SK-N-SH (cell line): Measurements from ENCODE around the gene FRAT2. TPM values are rescaled to one million over a fixed set of nuclear protein-coding genes. Genes with fewer than 3 reads are reported as not detected.

Experiments used
- CTCF ChIA-PET: fragments of 300-600, 350-600 bp; formaldehyde crosslinking; extraction: SDS; loops from one replicate; lab custom pipeline; 2021; lab: Yijun Ruan, JAX
- POLR2A ChIA-PET: fragments of 350-600 bp; sonication (Branson Sonifier 250); formaldehyde crosslinking; extraction: SDS; loops from one replicate; lab custom pipeline; 2020; ENCODE audit warnings: antibody characterized with exemption, inconsistent platforms; lab: Yijun Ruan, JAX
- DNase-seq: peaks from one replicate; pipeline ENCODE4 v3.0.0; 2012
- H2AFZ ChIP-seq: fragments of 200-600 bp; sonication (generic); 2 replicates; pipeline ENCODE4 v1.8.1; 2016; ENCODE audit warnings: antibody characterized with exemption, mild to moderate bottlenecking, low read depth
- H3F3A ChIP-seq: fragments of 200-600 bp; sonication (generic); replicated peaks from 2 replicates; pipeline ENCODE3; 2016; ENCODE audit warnings: antibody characterized with exemption, mild to moderate bottlenecking; ENCODE audit not compliant: insufficient read depth
- H3K27ac ChIP-seq, 2 experiments: fragments of 200-500 bp in 1 of 2; fragments of 200-600 bp in 1 of 2; sonication (Bioruptor generic) in 1 of 2; sonication (generic), shearing (Covaris generic) in 1 of 2; 2 replicates each; pipeline versions ENCODE4 v1.5.1 to v1.6.1; 2014 to 2016; ENCODE audit warnings: low read depth in 2 of 2, inconsistent platforms in 1 of 2, low read length in 1 of 2, mild to moderate bottlenecking in 1 of 2, mixed read lengths in 1 of 2
- H3K27me3 ChIP-seq: fragments of 200-600 bp; sonication (generic), shearing (Covaris generic); 2 replicates; pipeline ENCODE4 v1.6.1; 2016; ENCODE audit warnings: mixed run types; ENCODE audit not compliant: insufficient read depth
- H3K36me3 ChIP-seq, 2 experiments: fragments of 200-500 bp in 1 of 2; fragments of 200-600 bp in 1 of 2; sonication (Bioruptor generic) in 1 of 2; sonication (generic) in 1 of 2; replicated peaks in 1 of 2; 2 replicates each; pipeline versions ENCODE3 to v1.5.1; 2014 to 2016; ENCODE audit warnings: low read length in 1 of 2, mild to moderate bottlenecking in 1 of 2; ENCODE audit not compliant: insufficient read depth in 2 of 2, control insufficient read depth in 1 of 2
- H3K4me1 ChIP-seq, 2 experiments: fragments of 200-500 bp in 1 of 2; fragments of 200-600 bp in 1 of 2; sonication (Bioruptor generic) in 1 of 2; sonication (generic), shearing (Covaris generic) in 1 of 2; 2 replicates each; pipeline versions ENCODE4 v1.5.1 to v1.6.1; 2014 to 2016; ENCODE audit warnings: low read depth in 1 of 2, low read length in 1 of 2, mixed run types in 1 of 2; ENCODE audit not compliant: insufficient read depth in 2 of 2, control insufficient read depth in 1 of 2
- H3K4me2 ChIP-seq: fragments of 200-600 bp; sonication (generic), shearing (Covaris generic); 2 replicates; pipeline ENCODE4 v1.6.1; 2017; ENCODE audit warnings: mixed run types
- H3K4me3 ChIP-seq, 2 experiments: fragments of 200-500 bp in 1 of 2; fragments of 200-600 bp in 1 of 2; sonication (Bioruptor generic) in 1 of 2; sonication (generic), shearing (Covaris generic) in 1 of 2; 2 replicates each; pipeline versions ENCODE4 v1.5.1 to v1.8.1; 2014 to 2016; ENCODE audit warnings: low read depth in 2 of 2, inconsistent platforms in 1 of 2, low read length in 1 of 2, mild to moderate bottlenecking in 1 of 2, mixed read lengths in 1 of 2, moderate library complexity in 1 of 2
- H3K79me2 ChIP-seq: fragments of 200-600 bp; sonication (generic); 2 replicates; pipeline ENCODE4 v1.8.1; 2017; ENCODE audit warnings: mild to moderate bottlenecking; ENCODE audit not compliant: insufficient read depth
- H3K9ac ChIP-seq: fragments of 200-600 bp; sonication (generic); 2 replicates; pipeline ENCODE4 v1.6.1; 2017; ENCODE audit warnings: mixed run types
- H3K9me2 ChIP-seq: fragments of 200-600 bp; sonication (generic); 2 replicates; pipeline ENCODE4 v1.6.1; 2017; ENCODE audit warnings: mixed run types
- H3K9me3 ChIP-seq: fragments of 200-600 bp; sonication (generic); 2 replicates; pipeline ENCODE4 v1.6.1; 2017; ENCODE audit warnings: mixed run types, mild to moderate bottlenecking, moderate library complexity
- H4K20me1 ChIP-seq: fragments of 200-600 bp; sonication (generic); 2 replicates; pipeline ENCODE4 v1.6.1; 2017; ENCODE audit warnings: mild to moderate bottlenecking, mixed run types; ENCODE audit not compliant: insufficient read depth
- CHD2 ChIP-seq: fragments of 150-350 bp; IDR thresholded peaks from 2 replicates; pipeline ENCODE4 v1.6.1; 2018; ENCODE audit warnings: low read length; ENCODE audit not compliant: partially characterized antibody
- FOSL2 ChIP-seq: IDR thresholded peaks from 2 replicates; pipeline ENCODE4 v1.4.0; 2012; ENCODE audit warnings: low read depth, mild to moderate bottlenecking, moderate library complexity, borderline replicate concordance
- GATA2 ChIP-seq: sonication (generic); formaldehyde crosslinking; IDR thresholded peaks from 2 replicates; pipeline ENCODE4 v1.5.0; 2020; ENCODE audit warnings: mild to moderate bottlenecking, missing genetic modification reagents
- JUND ChIP-seq: IDR thresholded peaks from 2 replicates; pipeline ENCODE4 v1.4.0; 2012
- MEF2A ChIP-seq: IDR thresholded peaks from 2 replicates; pipeline ENCODE4 v1.4.0; 2012; ENCODE audit warnings: low read depth, borderline replicate concordance
- MXI1 ChIP-seq: IDR thresholded peaks from 2 replicates; pipeline ENCODE4 v1.6.1; 2012; ENCODE audit warnings: mild to moderate bottlenecking, low read depth, low read length, improper control_type of control experiment
- NFIC ChIP-seq: IDR thresholded peaks from 2 replicates; pipeline ENCODE4 v1.4.0; 2012; ENCODE audit warnings: borderline replicate concordance
- NRF1 ChIP-seq: IDR thresholded peaks from 2 replicates; pipeline ENCODE4 v1.6.1; 2012; ENCODE audit warnings: low read depth, mild to moderate bottlenecking, low read length
- RAD21 ChIP-seq: IDR thresholded peaks from 2 replicates; pipeline ENCODE4 v1.6.1; 2012; ENCODE audit warnings: mild to moderate bottlenecking, low read length
- TEAD4 ChIP-seq: IDR thresholded peaks from 2 replicates; pipeline ENCODE4 v1.4.0; 2012; ENCODE audit warnings: mild to moderate bottlenecking, borderline replicate concordance; ENCODE audit not compliant: insufficient read depth
- ZBTB33 ChIP-seq: IDR thresholded peaks from 2 replicates; pipeline ENCODE4 v1.4.0; 2012; ENCODE audit warnings: low read depth, borderline replicate concordance
- WGBS: methylation state at CpG from one replicate; pipeline ENCODE4 v1.1.6; 2017; ENCODE audit warnings: low lambda C conversion rate; 5-methylcytosine and 5-hydroxymethylcytosine counted together
- polyA plus RNA-seq, 3 experiments: library from polyadenylated mRNA; depleted of rRNA; stranded (reverse); fragments of >200 nt; gene quantifications; 2 replicates each; pipeline ENCODE4 v1.2.3, GENCODE V29; 2012
- TF ChIP-seq, protein P1 (sequence below): IDR thresholded peaks from 2 replicates; pipeline ENCODE4 v1.4.0; 2012; ENCODE audit warnings: low read depth
- TF ChIP-seq, protein P2 (sequence below): fragments of 150-350 bp; IDR thresholded peaks from 2 replicates; pipeline ENCODE4 v1.6.1; 2016; ENCODE audit warnings: mild to moderate bottlenecking, low read depth, low read length
- TF ChIP-seq, protein P3 (sequence below): IDR thresholded peaks from 2 replicates; pipeline ENCODE4 v1.6.1; 2012; ENCODE audit warnings: mild to moderate bottlenecking, low read depth, low read length, moderate library complexity

Gene FRAT2
- polyA plus RNA-seq, 1 of the 3 experiments (the other 2 are of a cell fraction), result 2.4 TPM

- H3K9me3 ChIP-seq, result no peaks in the 10 kb centered on the region
- WGBS, result 92% methylated on average over 4 of the region's 4 CpGs
- POLR2A ChIA-PET, result no interaction called here
These were observed 19.4 kb upstream of the FRAT2 start for GRCh38 chr10:97353945-97354344.

More at GRCh38 chr10:97353945-97354344, 19.4 kb upstream of the FRAT2 start:
- Histone ChIP-seq H3K27me3 (no peaks in the 10 kb centered on the region), H3K4me1 (peaks cover 0 to 12% of the 10 kb centered on the region in 2 experiments; a peak in 1 of 4 replicates), H3K9ac (no peak overlapping the region), H3F3A (peaks cover 4% of the 10 kb centered on the region), H3K9me2 (no peaks in the 10 kb centered on the region), H3K79me2 (no peaks in the 10 kb centered on the region), H2AFZ (no peak overlapping the region), H3K4me3 (no peak overlapping the region), H3K4me2 (no peak overlapping the region), H3K27ac (no peak overlapping the region), H4K20me1 (no peaks in the 10 kb centered on the region), H3K36me3 (peaks cover 17 to 33% of the 10 kb centered on the region in 2 experiments)
- DNase-seq, result no peak
- CTCF ChIA-PET, result interaction anchor here (3.4 kb wide), 1 partner anchor 75 kb away, joined by 21 read pairs; no protein-coding TSS in a partner anchor
- TF ChIP-seq ZBTB33, result no peak
- no peak for TF ChIP-seq MEF2A
- TF ChIP-seq, protein P1, sequence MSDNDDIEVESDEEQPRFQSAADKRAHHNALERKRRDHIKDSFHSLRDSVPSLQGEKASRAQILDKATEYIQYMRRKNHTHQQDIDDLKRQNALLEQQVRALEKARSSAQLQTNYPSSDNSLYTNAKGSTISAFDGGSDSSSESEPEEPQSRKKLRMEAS, result no peak
- TF ChIP-seq CHD2, result no peak
- no peak for TF ChIP-seq RAD21
- no peak for TF ChIP-seq GATA2 (CRISPR knock-in tag)
- TF ChIP-seq NRF1, result no peak
- TF ChIP-seq NFIC, result no peak
- TF ChIP-seq JUND, result no peak
- no peak for TF ChIP-seq FOSL2
- no peak for TF ChIP-seq TEAD4
- no peak for TF ChIP-seq MXI1
- TF ChIP-seq, protein P2, sequence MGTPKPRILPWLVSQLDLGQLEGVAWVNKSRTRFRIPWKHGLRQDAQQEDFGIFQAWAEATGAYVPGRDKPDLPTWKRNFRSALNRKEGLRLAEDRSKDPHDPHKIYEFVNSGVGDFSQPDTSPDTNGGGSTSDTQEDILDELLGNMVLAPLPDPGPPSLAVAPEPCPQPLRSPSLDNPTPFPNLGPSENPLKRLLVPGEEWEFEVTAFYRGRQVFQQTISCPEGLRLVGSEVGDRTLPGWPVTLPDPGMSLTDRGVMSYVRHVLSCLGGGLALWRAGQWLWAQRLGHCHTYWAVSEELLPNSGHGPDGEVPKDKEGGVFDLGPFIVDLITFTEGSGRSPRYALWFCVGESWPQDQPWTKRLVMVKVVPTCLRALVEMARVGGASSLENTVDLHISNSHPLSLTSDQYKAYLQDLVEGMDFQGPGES, result no peak
- TF ChIP-seq, protein P3, sequence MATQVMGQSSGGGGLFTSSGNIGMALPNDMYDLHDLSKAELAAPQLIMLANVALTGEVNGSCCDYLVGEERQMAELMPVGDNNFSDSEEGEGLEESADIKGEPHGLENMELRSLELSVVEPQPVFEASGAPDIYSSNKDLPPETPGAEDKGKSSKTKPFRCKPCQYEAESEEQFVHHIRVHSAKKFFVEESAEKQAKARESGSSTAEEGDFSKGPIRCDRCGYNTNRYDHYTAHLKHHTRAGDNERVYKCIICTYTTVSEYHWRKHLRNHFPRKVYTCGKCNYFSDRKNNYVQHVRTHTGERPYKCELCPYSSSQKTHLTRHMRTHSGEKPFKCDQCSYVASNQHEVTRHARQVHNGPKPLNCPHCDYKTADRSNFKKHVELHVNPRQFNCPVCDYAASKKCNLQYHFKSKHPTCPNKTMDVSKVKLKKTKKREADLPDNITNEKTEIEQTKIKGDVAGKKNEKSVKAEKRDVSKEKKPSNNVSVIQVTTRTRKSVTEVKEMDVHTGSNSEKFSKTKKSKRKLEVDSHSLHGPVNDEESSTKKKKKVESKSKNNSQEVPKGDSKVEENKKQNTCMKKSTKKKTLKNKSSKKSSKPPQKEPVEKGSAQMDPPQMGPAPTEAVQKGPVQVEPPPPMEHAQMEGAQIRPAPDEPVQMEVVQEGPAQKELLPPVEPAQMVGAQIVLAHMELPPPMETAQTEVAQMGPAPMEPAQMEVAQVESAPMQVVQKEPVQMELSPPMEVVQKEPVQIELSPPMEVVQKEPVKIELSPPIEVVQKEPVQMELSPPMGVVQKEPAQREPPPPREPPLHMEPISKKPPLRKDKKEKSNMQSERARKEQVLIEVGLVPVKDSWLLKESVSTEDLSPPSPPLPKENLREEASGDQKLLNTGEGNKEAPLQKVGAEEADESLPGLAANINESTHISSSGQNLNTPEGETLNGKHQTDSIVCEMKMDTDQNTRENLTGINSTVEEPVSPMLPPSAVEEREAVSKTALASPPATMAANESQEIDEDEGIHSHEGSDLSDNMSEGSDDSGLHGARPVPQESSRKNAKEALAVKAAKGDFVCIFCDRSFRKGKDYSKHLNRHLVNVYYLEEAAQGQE, result no peak
